ENCODE data around the gene ZCCHC7. TPM values are rescaled to one million over a fixed set of nuclear protein-coding genes. Genes with fewer than 3 reads are reported as not detected.
A peak's percentile ranks its signal among the peaks of the same experiment; 100 is the strongest.

Gene ZCCHC7
- total and polyA plus RNA-seq, 4 donors = 7.7 to 28.0 (median 12.6) TPM

DNA sequence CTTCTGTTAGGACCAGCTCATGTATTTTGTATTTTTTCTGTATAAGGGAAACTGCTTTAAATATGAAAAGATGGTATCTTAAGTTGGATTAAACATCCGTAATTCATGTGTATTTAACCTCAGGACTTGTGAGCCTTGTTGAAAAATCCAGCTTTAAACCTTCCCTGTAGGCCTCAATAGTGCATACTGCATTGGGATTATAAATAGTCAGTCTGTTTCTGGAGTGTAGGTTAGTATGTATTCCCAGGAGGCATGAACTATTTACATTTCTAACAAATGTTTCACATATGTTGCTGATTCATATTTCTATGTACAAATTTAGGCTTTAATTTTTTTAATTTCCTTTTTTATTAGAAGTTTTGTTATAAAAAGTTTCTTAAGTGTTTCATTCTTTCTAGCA lies 164.3 kb downstream of the ZCCHC7 start:
- H3K27ac ChIP-seq (ENCODE audit: low read depth in 1 of 2, low read length in 1 of 2) = no peak overlapping the region
- H3K27me3 ChIP-seq (ENCODE audit: control insufficient read depth in 3 of 3, insufficient read depth in 3 of 3, low read length in 2 of 3) = no peaks in the 10 kb centered on the region
- 90% methylated on average over 1 of the region's 1 CpG for WGBS, 2 donors
- no peaks in the 10 kb centered on the region for H3K9me3 ChIP-seq (ENCODE audit: control insufficient read depth in 4 of 4, insufficient read depth in 3 of 4, low read length in 3 of 4)
- ATAC-seq (ENCODE audit: insufficient read depth, low FRiP score) (no peak), DNase-seq (peak in 1 of 3 donors; percentile 5)
- no peak overlapping the region for H3K9ac ChIP-seq (ENCODE audit: insufficient read depth in 1 of 2, low read length in 2 of 2)
- H3K4me1 ChIP-seq (ENCODE audit: control insufficient read depth in 5 of 5, insufficient read depth in 5 of 5, low read length in 5 of 5) = peaks cover 0 to 3% (median 0%) of the 10 kb centered on the region in 5 donors
- no peak overlapping the region for H3K4me3 ChIP-seq
- no peak for TF ChIP-seq CTCF (IDR thresholded peaks at IDR 0.05; ENCODE audit: control extremely low read depth, extremely low read depth)
- peaks cover 0 to 3% (median 0%) of the 10 kb centered on the region in 4 donors for H3K36me3 ChIP-seq (ENCODE audit: control insufficient read depth in 4 of 4, insufficient read depth in 4 of 4, low read length in 4 of 4)

- ATAC-seq (ENCODE audit: insufficient read depth, low FRiP score) = no peak
- 71 to 74% methylated on average over 6 of the region's 6 CpGs for WGBS, 2 donors
- TF ChIP-seq CTCF (IDR thresholded peaks at IDR 0.05; ENCODE audit: control extremely low read depth, extremely low read depth) = no peak
Observed at GRCh38 chr9:37286530-37287175, 166.3 kb downstream of the ZCCHC7 start.

GRCh38 chr9:37287317-37287716 lies 166.9 kb downstream of the ZCCHC7 start:
- Histone ChIP-seq H3K9me3 (ENCODE audit: control insufficient read depth in 4 of 4, insufficient read depth in 3 of 4, low read length in 3 of 4) (no peaks in the 10 kb centered on the region), H3K9ac (ENCODE audit: insufficient read depth in 1 of 2, low read length in 2 of 2) (no peak overlapping the region), H3K27ac (ENCODE audit: low read depth in 1 of 2, low read length in 1 of 2) (no peak overlapping the region), H3K36me3 (ENCODE audit: control insufficient read depth in 4 of 4, insufficient read depth in 4 of 4, low read length in 4 of 4) (peaks cover 0 to 3% (median 0%) of the 10 kb centered on the region in 4 donors), H3K27me3 (ENCODE audit: control insufficient read depth in 3 of 3, insufficient read depth in 3 of 3, low read length in 2 of 3) (no peaks in the 10 kb centered on the region), H3K4me3 (no peak overlapping the region), H3K4me1 (ENCODE audit: control insufficient read depth in 5 of 5, insufficient read depth in 5 of 5, low read length in 5 of 5) (peaks cover 0 to 3% (median 0%) of the 10 kb centered on the region in 5 donors)
- TF ChIP-seq CTCF (IDR thresholded peaks at IDR 0.05; ENCODE audit: control extremely low read depth, extremely low read depth) = no peak
- ATAC-seq (ENCODE audit: insufficient read depth, low FRiP score) (no peak), DNase-seq (no peak)
- 71 to 84% methylated on average over 4 of the region's 4 CpGs for WGBS, 2 donors

More at GRCh38 chr9:37286530-37287175, 166.3 kb downstream of the ZCCHC7 start:
- Histone ChIP-seq H3K9me3 (ENCODE audit: control insufficient read depth in 4 of 4, insufficient read depth in 3 of 4, low read length in 3 of 4) (no peaks in the 10 kb centered on the region), H3K4me3 (no peak overlapping the region), H3K27me3 (ENCODE audit: control insufficient read depth in 3 of 3, insufficient read depth in 3 of 3, low read length in 2 of 3) (no peaks in the 10 kb centered on the region), H3K9ac (ENCODE audit: insufficient read depth in 1 of 2, low read length in 2 of 2) (no peak overlapping the region), H3K4me1 (ENCODE audit: control insufficient read depth in 5 of 5, insufficient read depth in 5 of 5, low read length in 5 of 5) (peaks cover 0 to 3% (median 0%) of the 10 kb centered on the region in 5 donors), H3K27ac (ENCODE audit: low read depth in 1 of 2, low read length in 1 of 2) (no peak overlapping the region), H3K36me3 (ENCODE audit: control insufficient read depth in 4 of 4, insufficient read depth in 4 of 4, low read length in 4 of 4) (peaks cover 0 to 3% (median 0%) of the 10 kb centered on the region in 4 donors)
- DNase-seq = no peak

Data from lung (tissue), 12 donors.